Activated naive CD4-positive, alpha-beta T cell treated with anti-CD3 and anti-CD28 coated beads, Interleukin-2, amount 50 U/mL, for 72 hours (primary cell): ENCODE data around the gene CHST11. TPM values are rescaled to one million over a fixed set of nuclear protein-coding genes. Genes with fewer than 3 reads are reported as not detected.
A peak's percentile ranks its signal among the peaks of the same experiment; 100 is the strongest.

Experiments used
- ATAC-seq, 2 donors: fragments of 150-1000 bp; cut with Tn5 transposase; 2 replicates each; pipeline ENCODE4 v1.10.0; 2021; ENCODE audit warnings: mild to moderate bottlenecking in 2 of 2, moderate library complexity in 2 of 2
- DNase-seq, 2 donors: peaks; one replicate each; pipeline ENCODE4 v3.0.0; 2021 to 2022; ENCODE audit warnings: low spot score in 2 of 2
- H3K27ac Mint-ChIP-seq, 2 donors: one replicate each; pipeline ENCODE4 v1.8.0; 2022; ENCODE audit warnings: mild to moderate bottlenecking in 2 of 2, mixed read lengths in 2 of 2
- H3K36me3 Mint-ChIP-seq, 2 donors: one replicate each; pipeline ENCODE4 v1.8.0; 2022; ENCODE audit warnings: mixed read lengths in 2 of 2
- H3K9me3 Mint-ChIP-seq, 2 donors: one replicate each; pipeline ENCODE4 v1.8.0; 2022; ENCODE audit warnings: mixed read lengths in 2 of 2
- total RNA-seq, 2 donors: library from RNA; stranded (reverse); gene quantifications; one replicate each; pipeline ENCODE4 v1.2.3, GENCODE V29; 2022

CHST11 gene
- total RNA-seq, 2 donors from 2014 or later = 20.0 to 40.0 TPM

GRCh38 chr12:104634852-104635251, 178.1 kb downstream of the CHST11 start:
- Mint-ChIP-seq H3K27ac (peak overlapping the region; percentile 42 to 57), H3K9me3 (peaks cover 4 to 10% of the 10 kb centered on the region in 2 donors), H3K36me3 (peaks cover 9 to 24% of the 10 kb centered on the region in 2 donors)
- ATAC-seq (no peak), DNase-seq (no peak)

- Mint-ChIP-seq H3K9me3 (peaks cover 8 to 15% of the 10 kb centered on the region in 2 donors), H3K27ac (no peak overlapping the region), H3K36me3 (peaks cover 15 to 33% of the 10 kb centered on the region in 2 donors)
- no peak for DNase-seq
- ATAC-seq = no peak
Measured at GRCh38 chr12:104635607-104636343, 179.0 kb downstream of the CHST11 start.

- ATAC-seq (no peak), DNase-seq (no peak)
- Mint-ChIP-seq H3K9me3 (peaks cover 8 to 15% of the 10 kb centered on the region in 2 donors), H3K36me3 (peaks cover 15 to 38% of the 10 kb centered on the region in 2 donors), H3K27ac (no peak overlapping the region)
Measured at GRCh38 chr12:104636496-104636895, 179.7 kb downstream of the CHST11 start.

- Mint-ChIP-seq H3K27ac (no peak overlapping the region), H3K9me3 (peaks cover 8 to 15% of the 10 kb centered on the region in 2 donors)
Measured at GRCh38 chr12:104637604-104638003, 180.9 kb downstream of the CHST11 start.

GRCh38 chr12:104638218-104638850, 181.6 kb downstream of the CHST11 start:
- H3K27ac Mint-ChIP-seq = no peak overlapping the region
- H3K36me3 Mint-ChIP-seq = peaks cover 15 to 38% of the 10 kb centered on the region in 2 donors
- peak in 1 of 2 donors; percentile 49 for ATAC-seq
- peaks cover 8 to 15% of the 10 kb centered on the region in 2 donors for H3K9me3 Mint-ChIP-seq
- no peak for DNase-seq

More at GRCh38 chr12:104637604-104638003, 180.9 kb downstream of the CHST11 start:
- H3K36me3 Mint-ChIP-seq = peaks cover 15 to 38% of the 10 kb centered on the region in 2 donors
- no peak for DNase-seq
- ATAC-seq = no peak

- peaks cover 15 to 35% of the 10 kb centered on the region in 2 donors for H3K36me3 Mint-ChIP-seq
- ATAC-seq (peak in 1 of 2 donors; percentile 53), DNase-seq (no peak)
- no peak overlapping the region for H3K27ac Mint-ChIP-seq
- peaks cover 8 to 13% of the 10 kb centered on the region in 2 donors for H3K9me3 Mint-ChIP-seq
Measured at GRCh38 chr12:104638851-104639240, 182.1 kb downstream of the CHST11 start.

- no peak for DNase-seq
- peaks cover 8 to 13% of the 10 kb centered on the region in 2 donors for H3K9me3 Mint-ChIP-seq
- no peak for ATAC-seq
- H3K27ac Mint-ChIP-seq = no peak overlapping the region
- H3K36me3 Mint-ChIP-seq = peaks cover 15 to 27% of the 10 kb centered on the region in 2 donors
Measured at GRCh38 chr12:104640956-104641355, 184.2 kb downstream of the CHST11 start.

- DNase-seq (no peak), ATAC-seq (no peak)
- no peak overlapping the region for H3K27ac Mint-ChIP-seq
- H3K9me3 Mint-ChIP-seq = peaks cover 8 to 17% of the 10 kb centered on the region in 2 donors
- peaks cover 23 to 36% of the 10 kb centered on the region in 2 donors for H3K36me3 Mint-ChIP-seq
Measured at GRCh38 chr12:104641862-104642261, 185.1 kb downstream of the CHST11 start.

- ATAC-seq = peak in 1 of 2 donors; percentile 35
- Mint-ChIP-seq H3K27ac (peak overlapping the region in 1 of 2 donors; percentile 6), H3K36me3 (peaks cover 23 to 43% of the 10 kb centered on the region in 2 donors), H3K9me3 (peaks cover 8 to 17% of the 10 kb centered on the region in 2 donors)
- no peak for DNase-seq
Measured at GRCh38 chr12:104643093-104643818, 186.5 kb downstream of the CHST11 start.

GRCh38 chr12:104643819-104644669, 187.3 kb downstream of the CHST11 start:
- H3K27ac Mint-ChIP-seq = peak overlapping the region; percentile 6 to 85
- H3K36me3 Mint-ChIP-seq = peaks cover 21 to 42% of the 10 kb centered on the region in 2 donors
- H3K9me3 Mint-ChIP-seq = peaks cover 8 to 17% of the 10 kb centered on the region in 2 donors
- DNase-seq (no peak), ATAC-seq (peak in 1 of 2 donors; percentile 51)

GRCh38 chr12:104648756-104649155, 192.0 kb downstream of the CHST11 start:
- Mint-ChIP-seq H3K27ac (no peak overlapping the region), H3K36me3 (peaks cover 8 to 20% of the 10 kb centered on the region in 2 donors), H3K9me3 (peaks cover 0 to 7% of the 10 kb centered on the region in 2 donors)
- ATAC-seq (no peak), DNase-seq (no peak)

- H3K27ac Mint-ChIP-seq = peak overlapping the region in 1 of 2 donors; percentile 78
- DNase-seq (no peak), ATAC-seq (no peak)
- H3K36me3 Mint-ChIP-seq = peaks cover 8 to 20% of the 10 kb centered on the region in 2 donors
- H3K9me3 Mint-ChIP-seq = peaks cover 0 to 7% of the 10 kb centered on the region in 2 donors
Measured at GRCh38 chr12:104649217-104649824, 192.6 kb downstream of the CHST11 start.

- H3K9me3 Mint-ChIP-seq = peaks cover 0 to 7% of the 10 kb centered on the region in 2 donors
- ATAC-seq (no peak), DNase-seq (no peak)
- peak overlapping the region in 1 of 2 donors; percentile 78 for H3K27ac Mint-ChIP-seq
- peaks cover 8 to 20% of the 10 kb centered on the region in 2 donors for H3K36me3 Mint-ChIP-seq
Measured at GRCh38 chr12:104649921-104650320, 193.2 kb downstream of the CHST11 start.

- Mint-ChIP-seq H3K9me3 (peaks cover 0 to 7% of the 10 kb centered on the region in 2 donors), H3K27ac (no peak overlapping the region), H3K36me3 (peaks cover 8 to 20% of the 10 kb centered on the region in 2 donors)
- ATAC-seq = no peak
- DNase-seq = no peak
Measured at GRCh38 chr12:104650541-104650940, 193.8 kb downstream of the CHST11 start.

- ATAC-seq (no peak), DNase-seq (no peak)
- H3K36me3 Mint-ChIP-seq = peaks cover under 1 to 7% of the 10 kb centered on the region in 2 donors
- peak overlapping the region in 1 of 2 donors; percentile 61 for H3K27ac Mint-ChIP-seq
- no peaks in the 10 kb centered on the region for H3K9me3 Mint-ChIP-seq
Measured at GRCh38 chr12:104651811-104652210, 195.1 kb downstream of the CHST11 start.
